ENCODE measurements around the gene MOV10L1. TPM values are rescaled to one million over a fixed set of nuclear protein-coding genes. Genes with fewer than 3 reads are reported as not detected.

Gene MOV10L1
- total RNA-seq, 2 donors from 2014 or later: 0.36 to 18.9 TPM

GRCh38 chr22:50068096-50068495, 21.7 kb upstream of the MOV10L1 start:
- H3K27ac ChIP-seq: no peak overlapping the region
- no peak overlapping the region for H3K4me3 ChIP-seq
- intact Hi-C loops (cut with DNase I): no loop called here
- DNase-seq (ENCODE audit: low spot score): no peak
- no peaks in the 10 kb centered on the region for H3K27me3 ChIP-seq (replicated peaks; ENCODE audit: insufficient read depth)
- no peaks in the 10 kb centered on the region for H3K9me3 ChIP-seq
- no peaks in the 10 kb centered on the region for H3K4me1 ChIP-seq (replicated peaks)
- no peak for TF ChIP-seq CTCF (IDR thresholded peaks at IDR 0.05)
- no peak for TF ChIP-seq POLR2A (IDR thresholded peaks at IDR 0.05)
- TF ChIP-seq POLR2AphosphoS5 (IDR thresholded peaks at IDR 0.05): no peak
- 92% methylated on average over 11 of the region's 11 CpGs for WGBS
- H3K36me3 ChIP-seq: no peaks in the 10 kb centered on the region

GRCh38 chr22:50070366-50070765, 19.4 kb upstream of the MOV10L1 start:
- no peak for TF ChIP-seq CTCF (IDR thresholded peaks at IDR 0.05)
- no peak for TF ChIP-seq POLR2A (IDR thresholded peaks at IDR 0.05)
- no peak for TF ChIP-seq POLR2AphosphoS5 (IDR thresholded peaks at IDR 0.05)
- WGBS: 89% methylated on average over 8 of the region's 8 CpGs
- Histone ChIP-seq H3K27me3 (replicated peaks; ENCODE audit: insufficient read depth) (no peaks in the 10 kb centered on the region), H3K36me3 (no peaks in the 10 kb centered on the region), H3K4me1 (replicated peaks) (no peaks in the 10 kb centered on the region), H3K4me3 (no peak overlapping the region), H3K9me3 (no peaks in the 10 kb centered on the region), H3K27ac (no peak overlapping the region)
- no peak for DNase-seq (ENCODE audit: low spot score)
- intact Hi-C loops (cut with DNase I): no loop called here

GRCh38 chr22:50071432-50072166, 18.2 kb upstream of the MOV10L1 start:
- no peaks in the 10 kb centered on the region for H3K4me1 ChIP-seq (replicated peaks)
- 90% methylated on average over 14 of the region's 14 CpGs for WGBS
- no peak for DNase-seq (ENCODE audit: low spot score)
- H3K27ac ChIP-seq: no peak overlapping the region
- H3K9me3 ChIP-seq: no peaks in the 10 kb centered on the region
- no peak for TF ChIP-seq POLR2AphosphoS5 (IDR thresholded peaks at IDR 0.05)
- TF ChIP-seq CTCF (IDR thresholded peaks at IDR 0.05): no peak
- no peak for TF ChIP-seq POLR2A (IDR thresholded peaks at IDR 0.05)
- no peaks in the 10 kb centered on the region for H3K36me3 ChIP-seq
- no peaks in the 10 kb centered on the region for H3K27me3 ChIP-seq (replicated peaks; ENCODE audit: insufficient read depth)
- intact Hi-C loops (cut with DNase I): no loop called here
- H3K4me3 ChIP-seq: no peak overlapping the region

GRCh38 chr22:50072167-50072555, 17.6 kb upstream of the MOV10L1 start:
- no peaks in the 10 kb centered on the region for H3K27me3 ChIP-seq (replicated peaks; ENCODE audit: insufficient read depth)

More at GRCh38 chr22:50072167-50072555, 17.6 kb upstream of the MOV10L1 start:
- no peak overlapping the region for H3K4me3 ChIP-seq
- H3K4me1 ChIP-seq (replicated peaks): no peaks in the 10 kb centered on the region
- H3K27ac ChIP-seq: no peak overlapping the region
- intact Hi-C loops (cut with DNase I): no loop called here
- no peaks in the 10 kb centered on the region for H3K9me3 ChIP-seq
- no peak for DNase-seq (ENCODE audit: low spot score)
- H3K36me3 ChIP-seq: no peaks in the 10 kb centered on the region
- WGBS: 92% methylated on average over 8 of the region's 9 CpGs
- TF ChIP-seq POLR2AphosphoS5 (IDR thresholded peaks at IDR 0.05) (no peak), CTCF (IDR thresholded peaks at IDR 0.05) (no peak), POLR2A (IDR thresholded peaks at IDR 0.05) (no peak)
